ENCODE measurements around the gene NAA10.
A peak's percentile ranks its signal among the peaks of the same experiment; 100 is the strongest.
"Not testable (repeated sequence)": the region's sequence is repeated elsewhere in the genome, so short reads cannot be mapped to it uniquely, and the experiment has no call there.

NAA10 gene

DNA sequence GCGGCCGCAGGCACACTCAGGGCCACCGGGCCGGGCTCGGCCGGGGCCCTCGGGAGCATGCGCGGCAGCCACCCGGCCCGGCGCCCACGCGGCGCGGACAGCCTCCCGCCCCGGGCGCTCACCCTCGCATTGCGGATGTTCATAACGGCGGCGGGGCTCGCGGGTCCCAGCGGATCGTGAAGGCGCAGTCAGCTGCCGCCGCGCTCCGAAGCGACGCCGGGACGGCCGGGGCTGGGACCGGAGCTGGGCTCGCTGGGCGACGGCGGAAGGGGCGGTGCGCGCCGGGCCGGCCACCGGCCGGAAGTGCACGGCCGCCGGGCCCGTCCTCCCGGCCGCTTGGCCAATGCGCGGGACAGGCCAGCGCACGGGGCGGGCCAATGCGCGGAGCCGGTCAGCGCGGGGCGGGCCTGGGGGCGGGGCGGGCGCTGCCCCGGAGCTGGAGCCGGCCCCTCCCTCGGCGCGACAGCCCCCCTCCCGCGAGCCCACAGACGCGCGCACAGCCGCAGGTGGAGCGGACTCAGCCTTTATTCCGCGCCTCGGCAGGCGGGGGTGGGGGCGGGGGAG lies at the start of gene NAA10:
Gene NAA10, minus strand, starts transcription at position 276 of the 564 bp plus-strand sequence. Its CDS starts 133 bp downstream, at position 143.
- no peak for DNase-seq (ENCODE audit: low read depth)

DNA sequence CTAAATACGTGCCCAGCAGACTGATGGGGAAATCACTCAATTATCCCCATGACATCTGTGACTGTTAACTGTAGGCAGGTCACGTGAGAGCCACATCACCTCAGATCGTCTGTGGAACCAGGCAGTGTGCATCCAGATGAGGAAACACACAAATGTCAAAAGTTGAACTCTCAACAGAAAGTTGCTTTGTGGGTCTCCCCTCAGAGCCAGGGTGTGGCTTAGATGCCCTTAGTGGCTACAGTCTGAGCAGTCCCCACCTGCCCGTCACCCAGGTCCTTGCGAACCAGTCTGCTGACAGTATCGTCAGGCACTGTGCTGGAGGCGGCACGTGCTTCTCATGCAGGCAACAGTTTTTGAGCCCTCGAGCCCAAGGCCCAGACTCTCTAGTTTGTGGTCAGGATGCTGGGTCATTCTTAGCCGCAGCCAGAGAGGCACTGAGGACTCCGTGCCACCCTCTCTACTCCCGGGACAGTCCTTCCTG lies 48.5 kb upstream of the NAA10 start:
- DNase-seq (ENCODE audit: low read depth) = no peak

DNA sequence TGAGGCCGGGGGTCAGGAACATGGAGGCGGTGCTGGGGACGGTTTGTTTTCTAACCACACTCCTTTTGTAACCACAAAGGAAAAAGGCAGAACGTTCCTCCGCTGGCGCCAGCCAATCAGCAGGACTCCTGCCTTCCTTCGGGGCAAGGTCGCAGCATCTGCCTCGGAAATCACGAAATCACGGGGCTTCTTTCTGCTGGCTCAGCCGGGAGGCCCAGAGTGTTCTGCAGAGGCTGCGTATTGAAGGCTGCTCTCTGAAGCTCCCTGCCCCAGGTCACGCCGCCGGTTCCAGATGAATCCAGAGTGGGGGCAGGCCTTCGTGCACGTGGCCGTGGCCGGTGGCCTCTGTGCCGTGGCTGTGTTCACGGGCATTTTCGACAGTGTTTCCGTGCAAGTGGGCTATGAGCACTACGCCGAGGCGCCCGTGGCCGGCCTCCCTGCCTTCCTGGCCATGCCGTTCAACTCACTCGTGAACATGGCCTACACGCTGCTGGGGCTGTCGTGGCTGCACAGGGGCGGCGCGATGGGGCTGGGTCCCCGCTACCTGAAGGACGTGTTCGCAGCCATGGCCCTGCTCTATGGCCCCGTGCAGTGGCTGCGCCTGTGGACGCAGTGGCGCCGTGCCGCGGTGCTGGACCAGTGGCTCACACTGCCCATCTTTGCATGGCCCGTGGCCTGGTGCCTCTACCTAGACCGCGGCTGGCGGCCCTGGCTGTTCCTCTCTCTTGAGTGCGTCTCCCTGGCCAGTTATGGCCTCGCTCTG lies 47.1 kb upstream of the NAA10 start:
- no peak for DNase-seq (ENCODE audit: low read depth)

DNA sequence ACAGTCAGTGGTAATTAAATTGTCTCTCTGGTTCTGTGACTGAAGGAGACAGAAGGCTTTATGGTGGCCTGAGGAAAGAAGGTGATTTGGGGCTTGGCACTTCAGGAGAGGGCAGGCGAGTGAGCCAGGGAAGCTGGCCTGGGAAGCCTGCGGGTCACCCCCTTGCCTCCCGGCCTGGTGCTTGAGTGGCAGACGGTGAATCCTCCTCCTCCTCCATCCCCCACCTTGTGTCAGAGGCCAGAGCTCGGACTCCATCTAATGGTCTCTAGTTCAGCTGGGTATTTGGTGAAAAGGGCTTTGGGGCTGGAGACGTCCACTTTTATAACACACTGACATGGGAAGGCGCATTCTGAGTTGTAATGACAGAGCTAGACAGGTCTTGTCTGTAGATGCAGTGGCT lies 46.4 kb upstream of the NAA10 start:
- DNase-seq (ENCODE audit: low read depth) = no peak

DNA sequence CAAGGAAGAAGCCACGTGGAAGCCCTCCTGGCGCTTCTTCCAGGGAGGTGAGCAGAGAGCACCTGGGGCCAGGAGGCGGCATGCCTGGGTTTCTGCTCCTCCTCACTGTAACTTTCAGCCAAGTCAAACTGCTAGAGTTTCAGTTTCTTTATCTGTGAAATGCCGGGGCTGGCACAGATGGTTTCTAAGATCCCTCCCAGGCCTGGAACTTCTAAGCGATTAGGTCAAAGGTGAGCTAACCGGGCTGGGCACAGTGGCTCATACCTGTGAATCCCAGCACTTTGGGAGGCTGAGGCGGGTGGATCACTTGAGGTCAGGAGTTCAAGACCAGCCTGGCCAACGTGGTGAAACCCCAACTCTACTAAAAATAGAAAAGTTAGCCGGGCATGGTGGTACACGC lies 45.6 kb upstream of the NAA10 start:
- DNase-seq (ENCODE audit: low read depth) = not testable (repeated sequence)

DNA sequence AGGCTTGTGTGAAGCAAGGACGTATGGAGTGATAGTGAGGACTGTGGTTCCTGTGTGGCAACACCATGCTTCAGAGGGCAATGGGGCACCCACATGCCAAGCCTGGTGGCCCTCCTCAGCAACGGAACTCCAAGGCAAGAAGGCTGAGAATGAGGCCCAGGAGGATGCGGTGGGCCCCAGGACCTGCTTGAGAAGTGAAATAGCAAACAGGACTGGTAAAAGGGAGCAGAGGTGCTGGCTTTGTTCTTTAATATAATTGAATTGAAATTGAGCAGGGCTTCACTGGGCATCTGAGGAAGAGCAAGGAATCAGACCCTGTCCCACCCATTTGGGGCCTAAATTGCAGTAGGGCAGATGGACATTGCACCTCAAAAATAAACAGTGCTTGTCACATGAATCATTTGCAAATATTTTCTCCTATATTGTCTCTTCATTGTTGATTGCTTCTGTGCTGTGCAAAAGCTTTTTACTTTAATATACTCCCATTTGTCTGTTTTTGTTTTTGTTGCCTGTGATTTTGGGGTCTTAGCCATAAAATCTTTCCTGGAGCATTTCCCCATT lies 40.0 kb upstream of the NAA10 start:
- DNase-seq (ENCODE audit: low read depth) = no peak

DNA sequence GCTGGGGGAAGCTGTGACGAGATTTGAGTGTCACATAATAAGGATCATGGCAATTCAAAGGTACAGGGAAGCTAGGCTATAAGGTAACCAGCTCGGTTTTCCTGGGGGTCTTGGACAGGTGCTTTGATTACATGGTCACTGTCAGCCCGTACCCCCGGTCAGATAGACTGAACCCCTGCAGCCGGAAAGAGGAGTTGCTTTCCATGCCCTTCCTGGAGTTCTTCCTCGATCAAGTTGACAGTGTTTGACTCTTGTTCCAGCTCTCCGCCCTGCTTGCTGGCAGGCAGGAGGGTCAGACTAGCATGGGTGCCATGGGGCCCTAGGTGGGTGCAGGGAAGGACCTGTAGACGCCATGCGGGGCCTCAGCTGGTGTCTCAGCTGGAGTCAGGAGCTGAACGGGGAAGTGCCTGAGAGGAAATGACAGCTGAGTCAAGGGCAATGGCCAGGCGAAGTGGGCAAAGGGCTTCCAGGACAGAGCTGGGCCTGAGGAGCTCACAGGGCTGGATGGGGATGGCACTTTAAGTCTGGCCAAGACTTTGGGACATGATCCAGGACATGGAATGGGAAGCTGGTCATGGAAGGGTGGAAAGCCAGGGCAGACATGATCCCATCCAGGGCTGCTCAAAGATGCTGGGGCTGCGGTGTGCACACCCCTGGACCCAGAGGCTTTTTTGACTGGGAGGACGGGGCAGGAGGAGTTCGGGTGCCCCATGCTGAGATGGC lies 39.3 kb upstream of the NAA10 start:
- DNase-seq (ENCODE audit: low read depth) = no peak

DNA sequence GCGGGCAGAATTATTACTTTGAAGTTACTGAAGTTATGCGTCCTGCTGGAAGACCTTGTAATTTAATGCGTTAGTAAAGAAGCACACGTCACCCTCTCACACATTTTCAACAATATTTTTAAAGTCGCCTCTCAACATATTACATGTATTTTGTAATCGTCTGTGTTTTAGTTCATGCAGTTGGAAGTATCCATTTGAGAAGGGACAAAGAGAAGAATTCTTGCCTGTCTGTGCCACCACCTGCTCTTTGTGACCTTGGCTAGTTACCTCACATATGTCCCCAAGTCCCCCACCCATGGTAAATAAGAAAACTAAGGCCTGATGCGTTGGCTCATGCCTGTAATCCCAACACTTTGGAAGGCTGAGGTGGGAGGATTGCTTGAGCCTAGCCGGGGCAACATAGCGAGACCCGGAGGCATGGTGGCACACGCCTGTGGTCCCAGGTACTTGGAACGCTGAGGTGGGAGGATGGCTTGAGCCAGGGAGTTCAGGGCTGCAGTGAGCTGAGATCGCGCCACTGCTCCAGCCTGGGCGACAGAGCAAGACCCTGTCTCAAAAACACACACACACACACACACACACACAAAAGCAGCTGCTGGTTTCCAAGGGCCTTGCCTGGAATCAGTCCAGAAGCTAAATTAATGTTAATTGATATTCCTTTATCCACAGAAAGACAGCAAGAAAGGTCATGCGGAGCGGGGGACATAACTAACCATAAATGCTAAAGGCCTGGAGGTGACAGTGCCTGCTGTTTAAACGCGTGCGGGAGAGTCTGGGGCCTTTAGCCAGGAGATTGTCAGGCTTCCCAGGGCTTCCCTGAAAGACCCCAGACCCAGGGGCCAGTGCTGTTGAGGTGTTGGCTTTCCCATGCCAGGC lies 38.5 kb upstream of the NAA10 start:
- DNase-seq (ENCODE audit: low read depth) = no peak

DNA sequence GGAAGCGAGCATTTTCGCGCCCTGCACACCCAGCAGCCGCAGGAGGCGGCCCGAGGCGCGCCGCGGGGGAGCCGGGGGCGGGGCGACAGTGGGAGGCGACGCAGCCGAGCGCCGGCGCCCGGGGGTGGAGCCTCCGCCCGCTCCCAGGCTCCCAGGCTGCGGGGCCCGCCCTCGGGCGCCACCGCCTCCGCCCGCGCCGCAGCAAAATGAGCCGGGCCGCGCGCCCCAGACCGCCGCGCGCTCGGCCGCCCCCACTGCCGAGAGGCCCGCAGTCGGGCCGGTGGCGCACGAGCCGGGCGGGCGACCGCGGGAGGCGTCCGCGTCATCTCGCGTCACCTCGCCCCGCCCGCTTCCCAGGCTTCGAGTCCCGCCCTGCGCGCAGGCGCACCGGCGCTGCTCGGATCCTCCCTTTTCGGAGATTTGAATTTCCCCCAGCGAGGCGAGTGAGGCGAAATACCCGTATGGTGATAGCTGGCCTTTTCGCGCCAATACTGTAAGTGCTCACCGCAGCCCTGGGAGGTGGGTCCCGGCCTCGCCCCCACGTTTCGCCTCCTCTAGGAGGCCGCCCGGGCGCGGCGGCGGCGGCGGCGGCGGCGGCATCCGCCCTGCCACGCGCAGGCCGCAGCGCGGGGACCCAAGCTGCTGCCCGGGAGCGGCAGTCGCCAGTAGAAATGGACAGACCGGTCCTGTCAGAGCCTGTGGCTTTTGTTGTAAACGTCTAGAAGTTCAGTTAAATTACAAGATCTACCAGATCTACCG lies 37.7 kb upstream of the NAA10 start, which contains the start of gene TMEM187:
Gene TMEM187, plus strand, starts transcription at position 387 of the 759 bp plus-strand sequence. CDS start 9,309 bp downstream, outside the sequence.
- peak; percentile 58 for DNase-seq (ENCODE audit: low read depth)

DNA sequence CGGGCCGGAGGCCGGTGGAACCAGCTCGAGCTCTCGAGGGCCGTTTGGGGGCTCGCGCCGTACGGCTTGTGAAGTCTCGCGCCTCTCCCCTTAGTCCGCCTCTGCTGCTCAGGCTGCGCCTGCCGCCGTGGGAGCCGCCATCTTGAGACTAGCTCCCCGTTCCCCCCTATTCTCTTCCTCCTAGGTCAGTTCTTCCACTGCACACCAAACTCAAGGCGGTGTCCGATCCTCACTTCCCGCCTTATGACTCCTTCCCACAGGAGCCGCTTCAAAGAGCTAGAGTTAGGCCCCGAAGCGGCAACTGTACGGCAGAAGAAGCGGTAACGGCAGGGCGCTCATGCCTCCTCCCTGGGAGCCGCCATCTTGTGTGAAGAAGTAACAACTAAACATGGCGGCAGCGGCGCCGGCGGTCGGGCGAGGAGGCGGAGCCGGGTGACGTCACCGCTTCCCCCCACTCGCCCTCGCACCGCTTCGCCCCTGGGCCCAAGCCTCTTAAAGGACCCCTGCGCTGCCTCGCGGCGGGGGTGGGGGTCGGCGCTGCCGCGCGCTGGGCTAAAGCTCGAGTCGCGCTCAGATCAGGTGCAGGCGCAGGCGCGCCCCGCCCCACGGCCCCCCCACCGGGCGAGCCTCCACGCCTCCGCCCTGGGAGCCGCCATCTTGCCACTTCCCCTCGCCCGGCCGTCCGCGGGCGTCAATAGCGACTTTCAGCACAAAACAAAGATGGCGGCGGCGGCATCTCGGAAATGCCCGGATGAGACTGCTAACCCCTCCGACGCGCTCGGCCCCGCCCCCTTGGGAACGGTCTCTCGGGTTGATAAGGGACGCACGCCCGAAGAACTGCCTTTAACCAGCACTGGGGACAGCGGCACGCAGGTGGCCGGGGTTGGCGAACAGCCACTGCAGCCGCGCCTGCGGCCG lies 36.9 kb upstream of the NAA10 start, which contains the start of gene HCFC1:
Gene HCFC1, minus strand, starts transcription at position 369 of the 918 bp plus-strand sequence. CDS start 978 bp downstream, outside the sequence.
- DNase-seq (ENCODE audit: low read depth) = peak; percentile 73

DNA sequence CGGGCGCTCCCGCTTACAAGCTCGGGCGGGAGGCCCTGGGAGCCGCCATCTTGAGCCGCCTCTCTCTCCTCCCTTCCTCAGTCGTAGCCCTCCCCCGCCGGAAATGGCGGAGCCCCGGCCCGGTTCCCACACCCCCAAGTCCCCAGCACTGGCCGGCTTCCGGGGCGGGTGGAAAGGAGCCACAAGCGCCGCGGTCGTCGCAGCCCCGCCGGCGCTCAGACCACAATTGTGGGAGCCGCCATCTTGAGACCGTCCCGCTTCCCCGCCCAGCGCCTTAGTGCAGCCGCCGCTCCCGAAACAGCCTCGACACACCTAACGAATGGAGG lies 36.2 kb upstream of the NAA10 start:
- DNase-seq (ENCODE audit: low read depth) = peak; percentile 73

DNA sequence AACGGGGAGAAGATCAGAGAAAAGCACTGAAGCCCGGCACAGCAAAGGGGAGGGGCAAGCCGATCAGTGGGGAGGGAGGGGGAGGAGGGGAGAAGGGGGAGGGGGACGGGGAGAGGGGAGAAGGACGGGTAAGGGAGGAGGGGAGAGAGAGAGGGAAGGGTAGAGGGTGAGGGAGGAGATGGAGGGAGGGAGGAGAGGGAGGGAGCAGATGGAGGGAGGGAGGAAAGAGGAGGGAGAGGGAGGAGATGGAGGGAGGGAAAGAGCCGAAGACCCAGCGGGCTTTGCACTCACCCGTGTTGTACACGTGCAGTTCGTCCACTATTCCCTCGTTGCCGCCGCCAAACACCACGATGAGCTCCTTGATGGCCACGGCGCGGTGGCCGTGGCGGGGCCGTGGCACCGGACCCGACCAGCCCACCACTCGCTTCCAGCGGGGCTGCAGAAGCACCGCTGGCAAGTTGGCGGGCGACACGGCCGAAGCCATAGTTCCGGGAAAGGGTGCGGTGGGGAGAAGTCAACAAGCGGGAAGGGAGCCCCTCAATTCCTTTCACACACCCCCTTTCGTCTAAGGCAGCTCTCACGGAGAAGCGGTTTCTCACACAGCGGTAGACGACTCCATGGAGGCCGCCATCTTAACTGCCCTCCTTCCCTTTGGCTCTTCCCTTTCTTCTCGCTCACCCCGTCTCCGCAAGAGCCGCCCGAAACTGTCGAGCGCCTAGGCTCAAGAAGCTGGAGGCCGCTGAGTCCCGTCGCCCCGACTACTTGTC lies 35.7 kb upstream of the NAA10 start:
- no peak for DNase-seq (ENCODE audit: low read depth)

DNA sequence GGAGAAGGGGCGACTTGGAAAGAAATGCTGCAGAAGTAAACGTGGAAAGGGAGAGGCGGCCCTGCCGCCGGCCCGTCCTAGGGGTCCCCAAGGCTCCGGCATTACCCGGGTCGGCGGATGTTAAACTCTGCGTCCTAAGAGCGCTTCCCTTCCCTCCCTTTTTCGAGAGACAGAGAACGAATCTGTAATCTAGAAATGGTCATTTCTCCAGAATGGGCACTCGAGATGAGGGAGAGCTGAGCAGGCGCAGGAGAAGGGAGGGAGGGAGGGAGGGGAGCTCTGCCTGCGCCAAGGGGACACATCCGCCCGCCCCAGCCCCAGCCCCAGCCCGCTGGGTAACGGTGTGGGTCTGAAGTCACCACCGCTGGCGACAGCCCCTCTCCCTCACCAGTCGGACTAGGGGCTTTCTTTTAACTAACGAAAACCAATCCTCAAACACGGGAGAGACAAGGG lies 35.1 kb upstream of the NAA10 start:
- DNase-seq (ENCODE audit: low read depth) = no peak

DNA sequence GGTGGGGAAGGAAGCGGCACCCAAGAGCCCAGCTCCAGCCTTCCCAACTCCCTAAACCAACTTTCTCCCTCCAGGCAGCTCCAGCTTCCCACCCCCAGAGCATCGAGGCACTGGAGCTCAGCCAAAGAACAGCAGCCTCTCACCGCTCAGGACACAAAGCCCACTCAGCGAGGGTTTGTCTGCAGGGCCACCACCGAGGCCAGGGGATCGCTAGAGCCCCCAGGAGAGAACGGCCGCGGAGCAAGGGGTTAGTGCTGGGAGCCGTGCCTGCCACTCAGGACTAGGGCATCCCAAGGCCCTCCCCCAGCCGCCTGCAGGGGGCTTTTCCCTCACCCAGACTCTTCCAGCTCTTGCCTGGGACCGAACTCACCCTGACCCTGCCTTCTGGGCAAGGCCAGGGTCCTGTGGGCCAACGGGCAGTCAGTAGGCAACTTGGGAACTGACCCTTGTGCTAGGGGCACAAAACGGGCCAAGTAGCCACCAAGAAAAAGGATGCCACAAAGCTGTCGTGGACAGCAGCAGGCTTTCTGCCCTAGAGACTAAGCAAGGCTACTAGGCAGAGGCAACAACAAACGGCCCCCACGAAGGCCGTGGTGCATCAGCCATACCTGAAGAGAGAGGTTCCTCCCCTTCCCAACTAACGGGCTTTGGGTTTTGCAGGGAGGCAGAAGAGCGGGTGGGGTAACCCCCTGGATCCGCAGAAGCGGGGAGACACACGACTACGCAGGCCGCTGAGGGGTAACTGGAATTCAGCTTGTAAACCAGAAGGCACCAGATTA lies 34.5 kb upstream of the NAA10 start:
- DNase-seq (ENCODE audit: low read depth) = no peak

DNA sequence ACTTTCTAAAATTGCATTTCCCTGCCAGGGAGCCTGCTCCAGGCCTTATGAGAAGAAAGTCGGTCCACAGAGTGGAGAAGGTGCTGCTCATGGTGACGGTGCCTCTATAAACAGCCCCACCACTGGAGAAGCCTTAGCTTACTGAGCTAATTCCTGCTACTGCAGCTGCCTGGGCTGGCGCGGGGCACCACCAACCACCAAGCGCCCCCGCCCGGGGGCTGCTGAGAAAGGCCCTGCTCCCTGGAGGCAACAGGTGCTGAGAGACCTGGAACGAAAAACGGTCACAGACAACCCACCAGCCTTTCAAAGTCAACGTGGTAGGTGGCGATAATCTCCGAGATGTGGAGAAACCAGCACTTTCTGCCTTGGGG lies 33.9 kb upstream of the NAA10 start:
- DNase-seq (ENCODE audit: low read depth) = no peak

DNA sequence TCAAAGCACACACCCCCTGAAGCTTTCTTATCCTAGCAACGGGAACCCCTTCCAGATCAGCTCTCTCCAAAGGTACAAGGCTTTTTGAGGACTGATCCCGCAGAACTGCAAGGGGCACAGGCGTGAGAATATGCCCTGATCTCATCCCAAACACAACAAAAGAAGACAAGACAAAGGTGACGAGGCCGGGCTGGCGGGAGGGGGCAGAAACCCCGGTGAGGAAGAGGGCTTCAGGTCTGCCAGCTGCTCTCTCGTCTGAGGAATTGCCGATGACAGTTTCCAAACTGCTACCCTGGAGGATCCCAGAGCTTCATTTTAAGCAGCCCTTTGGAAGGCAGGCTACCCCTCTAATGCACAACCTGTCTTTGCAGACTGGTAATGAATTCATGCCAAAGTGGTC lies 33.4 kb upstream of the NAA10 start:
- no peak for DNase-seq (ENCODE audit: low read depth)

DNA sequence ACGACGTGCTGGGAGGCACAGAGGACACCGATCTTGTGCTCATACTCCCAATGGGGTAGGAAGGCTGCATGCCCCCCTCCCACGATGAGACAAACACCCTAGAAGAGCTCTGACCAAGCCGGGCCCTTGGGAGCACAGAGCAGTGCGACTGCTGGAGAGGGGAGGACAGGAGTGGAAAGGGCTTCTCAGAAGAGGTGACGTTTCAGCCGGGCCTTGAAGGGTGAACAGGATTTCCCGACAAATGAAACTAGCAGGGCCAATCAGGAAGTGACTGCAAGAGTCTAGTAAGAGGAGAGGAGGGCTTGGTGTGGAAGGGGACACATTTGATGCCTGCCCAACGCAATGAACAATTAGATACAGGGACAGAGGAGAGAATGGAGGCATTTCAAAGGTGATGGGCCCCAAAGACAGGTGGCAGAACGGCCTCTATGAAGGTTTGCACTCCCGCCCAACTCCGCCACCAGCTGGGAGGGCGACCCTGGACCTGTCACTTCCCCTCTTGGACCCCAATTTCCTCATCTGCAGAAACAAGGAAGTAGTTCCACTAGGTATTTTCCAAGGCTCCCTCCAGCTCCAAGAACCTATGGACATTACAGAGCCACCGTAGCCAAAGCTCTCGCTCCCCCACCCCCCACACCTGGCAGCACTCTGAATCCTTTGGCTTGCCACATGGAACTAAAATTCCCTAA lies 32.8 kb upstream of the NAA10 start:
- no peak for DNase-seq (ENCODE audit: low read depth)
